ENCODE data around the gene THOC1. TPM values are rescaled to one million over a fixed set of nuclear protein-coding genes. Genes with fewer than 3 reads are reported as not detected.

The THOC1 gene
- polyA plus RNA-seq, 1 of the 3 experiments (the other 2 are of a cell fraction): 12.3 TPM

DNA sequence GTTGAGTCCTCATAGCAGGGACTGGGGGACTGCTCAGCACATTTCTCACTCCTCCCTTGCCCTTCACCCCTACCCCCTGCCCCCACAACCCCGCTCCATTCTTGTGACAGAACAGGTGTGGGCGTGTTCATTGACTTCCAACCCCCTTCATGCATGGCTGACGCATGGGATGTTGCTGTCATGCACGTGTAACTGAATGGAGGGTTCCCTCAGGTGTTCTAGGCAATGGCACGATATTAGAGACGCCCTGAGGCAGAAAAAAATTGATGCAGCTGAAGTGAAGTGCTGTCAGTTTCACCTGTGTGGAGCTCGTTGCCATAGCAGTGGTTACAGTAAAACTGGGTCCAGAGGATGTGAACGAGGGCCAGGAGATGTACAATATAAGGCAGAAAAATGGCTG, 6.5 kb upstream of the THOC1 start:
- Histone ChIP-seq H3F3A (replicated peaks; ENCODE audit: insufficient read depth) (no peaks in the 10 kb centered on the region), H3K79me2 (ENCODE audit: insufficient read depth) (no peaks in the 10 kb centered on the region), H4K20me1 (ENCODE audit: insufficient read depth) (no peaks in the 10 kb centered on the region), H3K9ac (no peak overlapping the region), H2AFZ (ENCODE audit: low read depth) (no peak overlapping the region), H3K9me3 (0 out of 2 replicates have a peak, but pooled peaks cover 3% of the 10 kb centered on the region), H3K9me2 (no peaks in the 10 kb centered on the region), H3K36me3 (replicated peaks in 1 of 2; ENCODE audit: control insufficient read depth in 1 of 2, insufficient read depth in 2 of 2, low read length in 1 of 2) (no peaks in the 10 kb centered on the region), H3K27ac (ENCODE audit: low read depth in 2 of 2, low read length in 1 of 2) (no peak overlapping the region), H3K4me1 (ENCODE audit: control insufficient read depth in 1 of 2, insufficient read depth in 2 of 2, low read depth in 1 of 2, low read length in 1 of 2) (peaks cover 0 to 2% of the 10 kb centered on the region in 2 experiments; a peak in 1 of 4 replicates), H3K27me3 (ENCODE audit: insufficient read depth) (no peaks in the 10 kb centered on the region), H3K4me3 (ENCODE audit: low read depth in 2 of 2, low read length in 1 of 2) (no peak overlapping the region), H3K4me2 (no peak overlapping the region)
- ChIA-PET CTCF (no interaction called here), POLR2A (no interaction called here)
- no peak for DNase-seq
- TF ChIP-seq ELF1 (IDR thresholded peaks at IDR 0.05) (no peak), FOXJ3 (CRISPR knock-in tag; IDR thresholded peaks at IDR 0.05) (no peak), SMC3 (IDR thresholded peaks at IDR 0.05; ENCODE audit: low read depth, low read length) (no peak), EP300 (IDR thresholded peaks at IDR 0.05; ENCODE audit: borderline replicate concordance in 1 of 2, low read depth in 1 of 2, low read length in 1 of 2) (no peak), RFX5 (IDR thresholded peaks at IDR 0.05; ENCODE audit: low read length) (no peak), POLR2AphosphoS5 (IDR thresholded peaks at IDR 0.05; ENCODE audit: low read depth, low read length) (no peak), RAD21 (IDR thresholded peaks at IDR 0.05; ENCODE audit: low read length) (no peak), JUND (IDR thresholded peaks at IDR 0.05) (no peak), FOXM1 (IDR thresholded peaks at IDR 0.05; ENCODE audit: low read depth) (no peak)
- TF ChIP-seq, protein P1, sequence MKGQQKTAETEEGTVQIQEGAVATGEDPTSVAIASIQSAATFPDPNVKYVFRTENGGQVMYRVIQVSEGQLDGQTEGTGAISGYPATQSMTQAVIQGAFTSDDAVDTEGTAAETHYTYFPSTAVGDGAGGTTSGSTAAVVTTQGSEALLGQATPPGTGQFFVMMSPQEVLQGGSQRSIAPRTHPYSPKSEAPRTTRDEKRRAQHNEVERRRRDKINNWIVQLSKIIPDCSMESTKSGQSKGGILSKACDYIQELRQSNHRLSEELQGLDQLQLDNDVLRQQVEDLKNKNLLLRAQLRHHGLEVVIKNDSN (IDR thresholded peaks at IDR 0.05; ENCODE audit: borderline replicate concordance, low read depth): no peak
- TF ChIP-seq, protein P2, sequence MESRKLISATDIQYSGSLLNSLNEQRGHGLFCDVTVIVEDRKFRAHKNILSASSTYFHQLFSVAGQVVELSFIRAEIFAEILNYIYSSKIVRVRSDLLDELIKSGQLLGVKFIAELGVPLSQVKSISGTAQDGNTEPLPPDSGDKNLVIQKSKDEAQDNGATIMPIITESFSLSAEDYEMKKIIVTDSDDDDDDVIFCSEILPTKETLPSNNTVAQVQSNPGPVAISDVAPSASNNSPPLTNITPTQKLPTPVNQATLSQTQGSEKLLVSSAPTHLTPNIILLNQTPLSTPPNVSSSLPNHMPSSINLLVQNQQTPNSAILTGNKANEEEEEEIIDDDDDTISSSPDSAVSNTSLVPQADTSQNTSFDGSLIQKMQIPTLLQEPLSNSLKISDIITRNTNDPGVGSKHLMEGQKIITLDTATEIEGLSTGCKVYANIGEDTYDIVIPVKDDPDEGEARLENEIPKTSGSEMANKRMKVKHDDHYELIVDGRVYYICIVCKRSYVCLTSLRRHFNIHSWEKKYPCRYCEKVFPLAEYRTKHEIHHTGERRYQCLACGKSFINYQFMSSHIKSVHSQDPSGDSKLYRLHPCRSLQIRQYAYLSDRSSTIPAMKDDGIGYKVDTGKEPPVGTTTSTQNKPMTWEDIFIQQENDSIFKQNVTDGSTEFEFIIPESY (IDR thresholded peaks at IDR 0.05; ENCODE audit: borderline replicate concordance, low read depth): no peak
- TF ChIP-seq, protein P3, sequence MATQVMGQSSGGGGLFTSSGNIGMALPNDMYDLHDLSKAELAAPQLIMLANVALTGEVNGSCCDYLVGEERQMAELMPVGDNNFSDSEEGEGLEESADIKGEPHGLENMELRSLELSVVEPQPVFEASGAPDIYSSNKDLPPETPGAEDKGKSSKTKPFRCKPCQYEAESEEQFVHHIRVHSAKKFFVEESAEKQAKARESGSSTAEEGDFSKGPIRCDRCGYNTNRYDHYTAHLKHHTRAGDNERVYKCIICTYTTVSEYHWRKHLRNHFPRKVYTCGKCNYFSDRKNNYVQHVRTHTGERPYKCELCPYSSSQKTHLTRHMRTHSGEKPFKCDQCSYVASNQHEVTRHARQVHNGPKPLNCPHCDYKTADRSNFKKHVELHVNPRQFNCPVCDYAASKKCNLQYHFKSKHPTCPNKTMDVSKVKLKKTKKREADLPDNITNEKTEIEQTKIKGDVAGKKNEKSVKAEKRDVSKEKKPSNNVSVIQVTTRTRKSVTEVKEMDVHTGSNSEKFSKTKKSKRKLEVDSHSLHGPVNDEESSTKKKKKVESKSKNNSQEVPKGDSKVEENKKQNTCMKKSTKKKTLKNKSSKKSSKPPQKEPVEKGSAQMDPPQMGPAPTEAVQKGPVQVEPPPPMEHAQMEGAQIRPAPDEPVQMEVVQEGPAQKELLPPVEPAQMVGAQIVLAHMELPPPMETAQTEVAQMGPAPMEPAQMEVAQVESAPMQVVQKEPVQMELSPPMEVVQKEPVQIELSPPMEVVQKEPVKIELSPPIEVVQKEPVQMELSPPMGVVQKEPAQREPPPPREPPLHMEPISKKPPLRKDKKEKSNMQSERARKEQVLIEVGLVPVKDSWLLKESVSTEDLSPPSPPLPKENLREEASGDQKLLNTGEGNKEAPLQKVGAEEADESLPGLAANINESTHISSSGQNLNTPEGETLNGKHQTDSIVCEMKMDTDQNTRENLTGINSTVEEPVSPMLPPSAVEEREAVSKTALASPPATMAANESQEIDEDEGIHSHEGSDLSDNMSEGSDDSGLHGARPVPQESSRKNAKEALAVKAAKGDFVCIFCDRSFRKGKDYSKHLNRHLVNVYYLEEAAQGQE (IDR thresholded peaks at IDR 0.05; ENCODE audit: low read depth, low read length): no peak
- WGBS (ENCODE audit: low lambda C conversion rate): 71% methylated on average over 8 of the region's 8 CpGs
